HG03469 (cell line): ENCODE data around the gene TPI1.
A peak's percentile ranks its signal among the peaks of the same experiment; 100 is the strongest.
"Not testable (repeated sequence)": the region's sequence is repeated elsewhere in the genome, so short reads cannot be mapped to it uniquely, and the experiment has no call there.

Experiments
- ATAC-seq: cut with Tn5 transposase; IDR thresholded peaks from one replicate; pipeline ENCODE4 v1.9.1; 2021; ENCODE audit warnings: mild to moderate bottlenecking, moderate library complexity, moderate number of reproducible peaks; ENCODE audit not compliant: unreplicated experiment

Gene TPI1

DNA sequence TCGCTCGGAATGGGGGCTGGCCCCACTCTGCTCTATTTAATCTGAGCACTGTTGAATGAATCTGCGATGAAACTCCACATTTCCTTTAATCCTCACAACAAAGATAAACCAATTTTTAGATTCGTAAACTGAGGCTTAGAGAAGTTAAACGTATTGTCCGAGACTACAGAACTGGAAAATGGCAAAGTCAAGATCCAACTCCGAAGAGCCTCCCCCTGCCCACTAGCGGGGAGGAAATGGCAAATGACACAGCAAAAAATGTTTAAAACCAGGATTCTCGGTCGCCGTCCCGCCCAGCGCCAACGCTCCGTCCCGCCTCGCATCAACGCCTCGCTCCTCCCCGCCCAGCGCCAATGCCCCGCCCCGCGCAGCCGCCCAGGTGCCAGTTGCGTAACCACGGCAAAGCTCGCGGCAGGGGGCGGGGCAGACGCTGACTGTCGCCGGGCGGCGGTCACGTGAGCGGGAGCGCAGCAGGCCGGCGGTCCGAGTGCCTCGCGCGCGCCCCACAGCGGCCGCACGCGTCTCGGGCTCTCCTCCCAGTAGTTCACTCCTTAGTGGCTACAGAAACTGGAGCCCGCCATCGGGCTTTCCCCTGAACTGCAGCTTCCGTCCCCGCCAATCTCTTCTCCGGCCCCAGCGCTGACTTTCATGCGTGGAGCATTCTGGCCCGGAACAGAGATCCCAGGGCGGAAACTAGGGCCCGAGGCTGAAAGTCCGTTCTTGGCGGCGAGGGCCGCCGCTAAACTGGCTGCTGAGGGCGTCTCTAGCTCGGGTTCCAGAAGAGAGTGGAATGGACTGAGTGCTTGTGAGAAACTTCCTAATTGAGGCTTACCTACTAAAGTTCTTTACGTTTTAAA is 23.7 kb downstream of the TPI1 start:
- peak; percentile 84 for ATAC-seq

DNA sequence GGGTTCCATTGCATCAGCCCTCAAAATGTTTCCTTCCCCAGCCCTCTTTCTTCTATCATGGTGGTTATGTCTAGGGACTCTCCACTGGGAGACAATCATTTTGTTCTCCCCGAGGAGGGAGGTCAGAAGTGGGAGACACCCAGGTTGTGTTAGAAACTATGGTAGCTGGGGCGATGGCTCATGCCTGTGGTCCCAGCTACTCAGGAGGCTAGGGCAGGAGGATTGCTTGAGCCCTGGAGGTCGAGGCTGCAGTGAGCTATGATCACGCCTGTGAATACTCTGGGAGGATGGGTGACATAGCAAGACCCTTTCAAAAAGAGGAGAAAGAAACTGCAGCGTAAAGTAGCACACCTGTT is 24.3 kb downstream of the TPI1 start:
- ATAC-seq = no peak

DNA sequence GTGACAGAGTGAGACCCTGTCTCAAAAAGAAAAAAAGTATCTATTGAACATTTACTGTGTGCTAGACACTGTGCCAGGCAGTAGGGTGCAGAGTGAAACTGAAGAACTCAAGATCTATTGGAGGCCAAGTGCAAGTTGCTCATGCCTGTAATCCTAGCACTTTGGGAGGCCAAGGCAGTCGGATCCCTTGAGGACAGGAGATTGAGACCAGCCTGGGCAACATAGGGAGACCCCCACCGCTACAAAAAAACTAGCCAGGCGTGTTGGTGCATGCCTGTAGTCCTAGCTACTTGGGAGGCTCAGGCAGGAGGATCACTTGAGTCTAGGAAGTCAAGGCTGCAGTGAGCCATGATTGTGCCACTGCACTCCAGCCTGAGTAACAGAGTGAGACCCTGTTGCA is 25.4 kb downstream of the TPI1 start:
- not testable (repeated sequence) for ATAC-seq

DNA sequence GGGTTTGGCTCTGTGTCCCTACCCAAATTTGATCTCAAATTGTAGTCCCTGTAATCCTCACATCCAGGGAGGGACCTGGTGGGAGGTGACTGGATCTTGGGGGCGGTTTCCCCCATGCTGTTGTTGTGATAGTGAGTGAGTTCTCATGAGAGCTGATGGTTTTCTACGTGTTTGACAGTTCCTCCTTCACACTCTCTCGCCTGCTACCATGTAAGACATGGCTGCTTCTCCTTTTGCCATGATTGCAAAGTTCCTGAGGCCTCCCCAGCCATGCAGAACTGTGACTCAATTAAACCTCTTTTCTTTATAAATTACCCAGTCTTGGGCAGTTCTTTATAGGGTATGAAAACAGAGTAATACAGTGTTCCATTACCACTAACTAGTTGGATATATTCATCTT is 27.0 kb downstream of the TPI1 start:
- ATAC-seq = no peak

DNA sequence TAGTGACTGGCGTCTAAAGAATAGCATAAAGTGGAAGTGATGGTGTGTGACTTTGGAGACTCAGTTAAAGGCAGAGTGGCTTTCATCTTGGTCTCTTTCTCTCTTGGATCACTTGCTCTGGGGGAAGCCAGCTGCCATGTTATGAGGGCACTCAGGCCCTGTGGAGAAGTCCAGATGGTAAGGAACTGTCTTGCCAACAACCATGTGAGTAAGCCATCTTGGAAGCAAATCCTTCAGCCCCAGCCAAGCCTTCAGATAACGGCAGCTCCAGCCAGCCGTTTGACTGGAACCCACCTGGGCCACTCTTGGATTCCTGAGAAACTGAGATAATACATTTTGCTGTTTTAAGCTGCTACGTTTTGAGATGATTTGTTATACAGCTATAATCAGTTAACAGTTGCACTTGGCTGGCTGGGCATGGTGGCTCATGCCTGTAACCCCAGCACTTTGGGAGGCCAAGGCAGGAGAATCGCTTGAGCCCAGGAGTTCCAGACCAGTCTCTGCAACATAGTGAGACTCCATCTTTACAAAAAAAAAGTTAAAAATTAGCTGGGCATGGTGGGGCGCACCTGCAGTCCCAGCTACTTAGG is 29.6 kb downstream of the TPI1 start:
- no peak for ATAC-seq

DNA sequence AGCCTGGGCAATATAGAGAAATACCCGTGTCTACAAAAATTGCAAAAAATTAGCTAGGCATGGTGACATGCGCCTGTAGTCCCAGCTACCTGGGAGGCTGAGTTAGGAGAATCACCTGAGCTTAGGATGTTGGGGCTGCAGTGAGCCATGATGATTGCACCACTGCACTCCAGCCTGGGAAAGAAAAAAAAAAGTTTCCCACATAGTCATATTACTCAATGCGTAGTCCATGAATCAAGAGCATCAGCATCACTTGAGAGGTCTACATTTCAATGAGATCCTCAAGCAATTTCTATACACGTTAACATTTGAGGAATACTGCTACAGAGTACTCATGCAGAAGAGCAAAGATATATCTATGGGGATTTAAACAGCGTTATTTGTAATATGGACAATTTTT is 32.1 kb downstream of the TPI1 start:
- no peak for ATAC-seq

DNA sequence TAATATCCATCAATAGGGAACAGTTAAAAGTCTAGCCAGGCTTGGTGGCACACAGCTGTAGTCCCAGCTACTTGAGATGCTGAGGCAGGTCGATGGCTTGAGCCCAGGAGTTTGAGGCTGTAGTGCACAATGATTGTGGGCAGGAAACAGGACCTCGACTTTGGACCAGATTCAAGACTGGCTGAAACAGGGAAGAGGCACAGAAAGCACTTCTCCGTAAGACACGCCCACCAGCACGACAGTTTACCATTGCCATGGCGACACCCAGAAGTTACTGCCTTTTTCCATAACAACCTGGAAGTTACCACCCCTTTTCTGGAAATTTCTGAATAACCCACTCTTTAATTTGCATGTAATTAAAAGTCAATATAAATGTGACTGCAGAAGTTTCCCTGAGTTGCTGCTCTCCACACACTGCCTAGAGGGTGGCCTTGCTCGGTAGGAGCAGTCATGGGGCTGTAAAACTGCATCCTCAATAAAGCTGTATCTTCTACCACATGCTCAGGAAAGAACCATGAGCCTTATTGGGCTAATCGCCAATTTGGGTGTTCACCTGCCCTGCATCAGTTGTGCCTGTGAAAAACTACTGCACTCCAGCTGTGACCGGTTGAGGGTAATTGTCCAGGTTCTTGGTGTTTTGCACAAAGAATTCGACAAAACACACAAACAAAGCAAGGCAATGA is 32.6 kb downstream of the TPI1 start:
- ATAC-seq = no peak

DNA sequence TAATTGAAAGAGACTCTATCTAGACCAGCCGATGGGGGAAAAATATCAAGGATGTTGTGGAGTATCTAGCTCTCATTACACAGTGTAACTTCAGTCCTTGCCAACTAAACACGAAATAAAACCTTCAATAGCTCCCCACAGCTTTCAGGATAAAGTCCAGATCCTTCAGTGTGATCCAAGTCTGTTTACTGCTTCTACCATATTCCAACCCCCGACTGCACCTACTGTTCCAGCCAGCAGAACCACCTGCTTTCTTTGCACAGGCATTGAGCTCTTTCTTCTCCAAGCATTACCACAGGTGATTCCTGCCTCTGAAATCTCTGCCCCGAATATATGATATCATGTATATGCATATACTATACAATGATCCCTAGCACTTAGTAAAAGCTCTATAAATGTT is 35.1 kb downstream of the TPI1 start:
- no peak for ATAC-seq

DNA sequence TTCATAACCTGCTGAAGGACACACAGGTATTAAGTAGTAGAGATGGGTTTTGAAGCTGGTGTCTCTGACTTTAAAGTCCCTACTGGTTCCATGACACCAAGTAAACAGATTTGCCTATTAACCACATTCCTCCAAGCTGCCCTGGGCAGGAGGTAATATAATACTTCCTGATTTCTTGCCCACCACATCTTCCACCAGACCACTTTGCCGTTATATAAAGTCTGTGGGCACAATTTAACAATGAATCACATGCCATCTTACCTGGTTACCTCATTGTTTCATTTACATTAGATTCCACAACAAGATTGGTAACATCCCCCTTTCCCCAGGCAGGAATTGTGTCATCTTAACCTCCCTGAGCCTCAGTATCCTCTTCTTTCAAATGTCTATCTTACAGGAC is 36.4 kb downstream of the TPI1 start:
- ATAC-seq = no peak

DNA sequence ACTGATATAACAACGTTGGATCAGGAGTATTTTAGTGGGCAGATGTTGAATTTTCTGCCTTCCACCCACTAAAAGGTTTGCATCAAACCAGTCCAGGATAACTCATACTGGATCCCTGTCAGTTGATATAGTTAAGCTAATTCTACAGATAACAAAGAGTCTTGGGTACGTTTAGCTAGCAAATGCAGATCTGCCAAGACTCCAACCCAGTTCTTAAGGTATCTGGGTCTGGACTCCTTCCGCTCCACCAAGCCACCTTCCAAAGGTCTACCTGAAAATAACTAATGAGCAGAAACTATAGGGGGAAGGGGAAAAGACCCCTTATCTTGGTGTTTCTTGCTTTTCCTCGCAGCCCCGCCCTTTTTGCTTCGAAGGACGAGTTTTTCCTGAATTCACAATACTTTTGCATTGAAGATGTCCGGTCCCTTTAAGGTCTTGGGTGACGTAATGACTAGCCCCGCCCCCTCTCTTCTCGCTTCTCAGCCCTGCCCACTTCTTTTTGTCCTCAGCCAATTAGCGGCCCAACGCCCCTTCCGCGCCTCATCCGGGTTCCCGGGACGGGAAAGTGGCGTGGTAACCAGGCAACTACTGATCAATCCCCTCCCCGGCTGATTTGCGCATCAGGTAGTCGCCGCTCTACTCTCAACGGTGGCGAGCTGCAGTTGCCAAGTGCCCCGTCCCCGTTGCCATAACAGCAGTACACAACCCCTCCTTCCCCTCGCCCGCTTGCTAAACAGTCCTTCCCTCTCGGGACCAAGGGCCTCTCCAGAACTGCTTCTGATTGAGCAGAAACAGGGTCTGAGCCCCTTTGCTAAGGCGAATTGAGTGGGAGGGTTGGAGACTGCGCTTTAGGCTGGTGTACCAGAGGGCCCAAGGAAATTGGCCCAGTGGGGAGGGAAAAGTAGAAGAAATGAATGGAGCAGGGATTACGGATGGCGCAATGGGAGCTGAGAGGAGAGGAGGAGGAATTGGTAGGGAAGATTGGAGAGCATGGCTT is 37.2 kb downstream of the TPI1 start, which contains the start of gene LRRC23:
LRRC23 (plus strand) TSS at position 543 of the 997 bp plus-strand sequence. CDS start 812 bp downstream, outside the sequence.
- no peak for ATAC-seq

DNA sequence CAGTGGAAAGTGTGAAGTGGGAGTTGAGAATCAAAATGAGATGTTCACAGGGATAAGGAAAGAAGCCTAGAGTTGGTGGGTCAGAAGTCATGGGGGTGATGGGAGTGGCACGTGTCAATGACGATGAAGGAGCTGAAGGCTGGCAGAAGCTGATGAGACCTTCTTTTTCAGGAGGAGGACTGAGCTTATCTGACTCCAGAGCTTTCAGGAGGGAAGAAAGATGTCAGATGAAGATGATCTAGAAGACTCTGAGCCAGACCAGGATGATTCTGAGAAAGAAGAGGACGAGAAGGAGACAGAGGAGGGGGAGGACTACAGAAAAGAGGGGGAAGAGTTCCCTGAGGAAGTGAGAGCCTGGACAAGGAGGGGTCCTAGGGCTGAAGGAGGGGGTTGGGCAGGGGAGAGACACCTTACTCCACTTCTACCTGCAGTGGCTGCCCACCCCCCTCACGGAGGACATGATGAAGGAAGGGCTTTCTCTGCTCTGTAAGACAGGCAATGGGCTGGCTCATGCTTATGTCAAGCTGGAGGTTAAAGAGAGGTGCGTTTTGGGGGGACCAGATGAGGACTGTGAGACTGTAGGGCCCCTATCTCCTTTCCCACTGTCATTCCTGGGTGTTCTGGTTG is 38.2 kb downstream of the TPI1 start:
- ATAC-seq = no peak

DNA sequence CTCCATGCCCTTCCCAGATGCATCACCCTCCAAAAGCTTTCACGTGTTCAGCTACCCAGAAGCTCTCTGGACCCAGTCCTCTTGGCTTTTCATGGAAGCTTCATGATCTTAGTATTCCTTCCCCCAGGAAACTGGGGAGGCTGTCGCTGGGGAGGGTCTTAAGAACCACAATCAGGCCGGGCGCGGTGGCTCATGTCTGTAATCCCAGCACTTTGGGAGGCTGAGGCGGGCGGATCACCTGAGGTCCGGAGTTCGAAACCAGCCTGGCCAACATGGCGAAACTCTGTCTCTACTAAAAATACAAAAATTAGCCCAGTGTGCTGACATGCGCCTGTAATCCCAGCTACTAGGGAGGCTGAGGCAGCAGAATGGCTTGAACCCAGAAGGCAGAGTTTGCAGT is 40.8 kb downstream of the TPI1 start:
- not testable (repeated sequence) for ATAC-seq

DNA sequence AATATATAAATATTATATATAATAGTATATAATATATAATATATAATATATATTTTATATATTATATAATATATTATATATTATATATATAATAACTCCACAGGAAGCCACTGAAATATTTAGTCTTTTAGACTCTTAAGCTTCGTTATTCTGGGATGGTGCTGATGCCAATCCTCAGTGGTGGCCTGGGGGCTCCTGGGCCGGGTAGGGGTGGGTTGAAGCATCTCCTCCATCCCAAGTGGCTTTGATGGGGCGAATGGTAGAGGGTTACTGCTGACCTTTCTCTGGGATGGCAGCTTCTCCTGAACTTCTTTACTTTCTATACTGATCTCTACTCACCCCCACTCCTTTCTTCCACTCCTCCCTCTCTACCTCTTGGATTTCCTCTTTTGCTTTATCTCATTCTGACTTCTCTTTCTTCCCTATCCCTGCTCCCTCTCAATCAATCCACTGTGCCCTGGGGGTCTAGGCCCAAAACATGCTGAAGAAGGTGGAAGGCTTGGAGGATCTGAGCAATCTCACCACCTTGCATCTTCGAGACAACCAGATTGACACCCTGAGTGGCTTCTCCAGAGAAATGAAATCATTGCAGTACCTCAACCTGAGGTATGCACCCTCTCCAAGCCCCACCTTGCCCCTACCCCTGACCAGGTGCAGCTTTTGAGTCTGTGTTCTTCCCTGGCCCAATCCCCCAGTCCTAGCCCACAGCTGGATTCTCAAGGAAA is 42.3 kb downstream of the TPI1 start:
- ATAC-seq = no peak

DNA sequence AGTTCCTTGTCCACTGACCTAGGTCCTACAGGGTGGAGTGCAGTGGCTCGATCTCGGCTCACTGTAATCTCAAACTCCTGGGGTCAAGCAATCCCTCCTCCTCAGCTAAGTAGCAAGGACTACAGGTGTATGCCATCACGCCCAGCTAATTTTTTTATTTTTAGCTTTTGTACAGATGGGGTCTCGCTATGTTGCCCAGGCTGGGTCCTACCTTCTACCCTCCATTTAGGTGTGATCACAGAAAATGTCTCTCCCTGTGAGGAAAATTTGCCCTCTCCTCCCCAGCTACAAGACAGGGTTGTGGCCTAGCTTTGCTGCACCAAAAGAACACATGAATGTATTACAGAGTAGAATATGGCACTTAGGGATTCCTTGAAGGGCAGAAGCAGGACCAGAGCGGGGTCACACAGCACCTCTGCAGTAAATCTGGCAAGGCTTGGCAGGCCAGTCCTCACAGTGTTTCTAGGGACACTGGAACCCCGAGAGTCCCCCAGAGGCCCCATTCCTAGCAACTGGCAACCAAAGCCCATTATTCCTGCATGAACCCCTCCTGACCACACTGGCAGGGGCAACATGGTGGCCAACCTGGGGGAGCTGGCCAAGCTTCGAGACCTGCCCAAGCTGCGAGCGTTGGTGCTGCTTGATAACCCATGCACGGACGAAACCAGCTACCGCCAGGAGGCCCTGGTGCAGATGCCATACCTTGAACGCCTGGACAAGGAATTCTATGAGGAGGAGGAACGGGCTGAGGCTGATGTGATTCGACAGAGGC is 45.0 kb downstream of the TPI1 start:
- no peak for ATAC-seq

DNA sequence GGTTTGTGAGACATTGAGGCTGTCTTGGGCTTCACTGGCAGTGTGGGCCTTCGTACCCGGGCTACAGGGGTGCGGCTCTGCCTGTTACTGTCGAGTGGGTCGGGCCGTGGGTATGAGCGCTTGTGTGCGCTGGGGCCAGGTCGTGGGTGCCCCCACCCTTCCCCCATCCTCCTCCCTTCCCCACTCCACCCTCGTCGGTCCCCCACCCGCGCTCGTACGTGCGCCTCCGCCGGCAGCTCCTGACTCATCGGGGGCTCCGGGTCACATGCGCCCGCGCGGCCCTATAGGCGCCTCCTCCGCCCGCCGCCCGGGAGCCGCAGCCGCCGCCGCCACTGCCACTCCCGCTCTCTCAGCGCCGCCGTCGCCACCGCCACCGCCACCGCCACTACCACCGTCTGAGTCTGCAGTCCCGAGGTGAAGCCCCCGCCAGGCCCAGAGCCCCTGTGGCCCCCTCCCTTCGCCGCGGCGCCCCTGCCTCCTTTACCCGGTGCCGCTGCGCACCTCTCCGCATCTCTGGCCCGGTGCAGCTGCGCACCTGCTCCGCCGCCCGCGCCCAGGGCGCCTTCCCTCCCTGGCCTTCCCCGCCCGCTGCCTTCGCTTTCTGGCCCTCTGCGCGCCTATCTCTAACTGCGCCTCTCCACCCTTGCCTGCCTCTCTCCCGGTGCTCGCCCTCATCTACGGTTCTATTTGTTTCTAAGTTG is 47.1 kb downstream of the TPI1 start, which contains the start of gene ENO2:
ENO2 (plus strand) TSS at position 335 of the 701 bp plus-strand sequence. CDS start 1,253 bp downstream, outside the sequence.
- no peak for ATAC-seq

DNA sequence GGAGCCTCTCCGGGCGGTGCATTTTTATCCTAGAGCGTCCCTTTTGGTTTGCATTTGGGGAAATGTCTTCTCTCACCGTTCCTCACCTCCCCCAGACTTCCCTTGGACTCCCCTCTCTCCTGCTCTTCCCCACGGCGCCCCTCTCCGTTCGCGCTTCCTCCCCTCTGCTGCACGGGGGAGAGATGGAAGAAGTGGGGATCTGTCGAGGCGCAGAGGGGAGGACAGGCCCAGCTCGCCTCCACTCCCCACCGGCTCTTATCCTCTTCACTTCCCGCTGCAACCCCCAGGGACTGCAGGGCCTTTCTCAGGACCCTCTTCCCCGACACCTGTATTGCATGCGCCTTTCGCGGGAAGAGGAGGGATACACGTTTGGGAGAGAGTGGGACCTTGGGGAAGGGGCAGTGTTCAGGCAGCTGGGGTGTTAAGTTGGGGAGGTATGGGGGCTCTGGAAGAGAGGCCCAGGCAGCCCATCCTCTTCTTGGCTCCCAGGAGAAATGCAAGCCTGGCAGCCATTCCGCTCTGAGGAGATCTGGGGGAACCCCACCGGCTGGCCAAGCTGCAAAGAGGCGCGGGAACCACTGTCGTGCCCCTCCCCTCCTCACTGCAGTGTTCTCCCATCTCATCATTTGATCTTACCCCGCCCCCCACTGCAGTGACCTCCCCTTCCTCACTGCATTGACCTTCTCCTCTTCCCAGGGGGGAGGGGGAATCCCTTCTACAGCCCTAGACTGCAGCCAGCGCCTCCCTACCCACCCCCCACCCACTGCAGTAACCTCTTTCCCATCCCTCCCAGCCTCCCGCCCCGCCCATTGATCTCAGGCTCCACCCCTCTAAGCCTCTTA is 47.8 kb downstream of the TPI1 start:
- ATAC-seq = no peak

DNA sequence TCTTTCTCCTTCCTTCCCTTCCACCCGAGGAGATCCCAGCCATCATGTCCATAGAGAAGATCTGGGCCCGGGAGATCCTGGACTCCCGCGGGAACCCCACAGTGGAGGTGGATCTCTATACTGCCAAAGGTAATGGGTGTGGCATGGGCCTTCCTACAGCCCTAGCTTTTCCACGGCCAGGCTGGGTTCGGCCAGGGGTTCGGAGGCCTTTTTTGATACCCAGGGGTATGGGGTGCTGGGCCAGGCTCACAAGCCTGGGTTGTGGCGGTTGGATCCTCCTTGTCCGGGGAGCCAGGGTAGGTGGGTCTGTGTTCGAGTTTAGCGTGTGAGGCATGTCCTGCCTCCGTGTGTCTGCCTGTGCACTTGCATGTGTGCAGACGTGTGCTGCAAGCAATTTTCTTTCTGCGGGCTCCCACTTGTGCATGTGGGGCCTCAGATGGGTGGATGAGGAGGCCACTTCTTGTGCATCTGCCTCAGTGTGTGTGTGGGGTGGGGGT is 48.5 kb downstream of the TPI1 start:
- ATAC-seq = no peak
